K562 (cell line): Measurements from ENCODE around the gene PPM1N. TPM values are rescaled to one million over a fixed set of nuclear protein-coding genes. Genes with fewer than 3 reads are reported as not detected.
A peak's percentile ranks its signal among the peaks of the same experiment; 100 is the strongest.

ENCODE experiments used
- BACH1 ChIP-seq: fragments of 200-800 bp; sonication (Bioruptor generic); IDR thresholded peaks from 2 replicates; pipeline ENCODE4 v1.6.1; 2016; ENCODE audit warnings: missing genetic modification characterization, missing compliant biosample characterization
- BRD9 ChIP-seq: fragments of 450-650 bp; IDR thresholded peaks from 2 replicates; pipeline ENCODE4 v1.6.1; 2018; ENCODE audit warnings: low read depth; ENCODE audit not compliant: partially characterized antibody
- CBFA2T2 ChIP-seq: fragments of 450-650 bp; conservative IDR thresholded peaks from 2 replicates; pipeline ENCODE4 v1.6.1; 2017; ENCODE audit warnings: mild to moderate bottlenecking
- CREB1 ChIP-seq, 2 experiments: sonication (generic) in 1 of 2; formaldehyde crosslinking in 1 of 2; IDR thresholded peaks; 2 replicates each; pipeline versions ENCODE4 v1.6.1 to v1.8.0; 2012 to 2022; ENCODE audit warnings: inconsistent platforms in 1 of 2, mild to moderate bottlenecking in 1 of 2, missing genetic modification reagents in 1 of 2, moderate library complexity in 1 of 2
- FOXA1 ChIP-seq: fragments of 450-650 bp; IDR thresholded peaks from 2 replicates; pipeline ENCODE4 v1.6.1; 2016; ENCODE audit warnings: mild to moderate bottlenecking, borderline replicate concordance
- FUS ChIP-seq: fragments of 200-400 bp; formaldehyde crosslinking; optimal IDR thresholded peaks from 2 replicates; pipeline ENCODE3; 2017; ENCODE audit warnings: low read depth, low read length
- HNRNPLL ChIP-seq: fragments of 200-400 bp; formaldehyde crosslinking; IDR thresholded peaks from 2 replicates; pipeline ENCODE4 v1.6.1; 2017; ENCODE audit warnings: low read length, low read depth, mild to moderate bottlenecking; ENCODE audit not compliant: poor library complexity, severe bottlenecking
- MNT ChIP-seq, 2 experiments: fragments of 450-650 bp; conservative IDR thresholded peaks; 2 replicates each; pipeline ENCODE4 v1.6.1; 2017; ENCODE audit warnings: mild to moderate bottlenecking in 2 of 2, moderate library complexity in 2 of 2
- NFIC ChIP-seq: fragments of 450-650 bp; IDR thresholded peaks from 2 replicates; pipeline ENCODE4 v1.6.1; 2017; ENCODE audit warnings: mild to moderate bottlenecking, inconsistent platforms
- POLR2G ChIP-seq: fragments of 200-400 bp; formaldehyde crosslinking; IDR thresholded peaks from 2 replicates; pipeline ENCODE4 v1.6.1; 2017; ENCODE audit warnings: low read depth, mild to moderate bottlenecking, antibody characterized with exemption, low read length, moderate library complexity
- SIN3B ChIP-seq: fragments of 450-650 bp; IDR thresholded peaks from 2 replicates; pipeline ENCODE4 v1.6.1; 2017; ENCODE audit warnings: low read depth, mild to moderate bottlenecking, moderate library complexity
- SREBF1 ChIP-seq: fragments of 150-350 bp; IDR thresholded peaks from 2 replicates; pipeline ENCODE4 v1.6.1; 2014; ENCODE audit warnings: antibody characterized with exemption, low read depth, low read length, borderline replicate concordance
- SRSF3 ChIP-seq: fragments of 200-400 bp; formaldehyde crosslinking; IDR thresholded peaks from 2 replicates; pipeline ENCODE4 v1.6.1; 2016; ENCODE audit warnings: mild to moderate bottlenecking, low read length, moderate library complexity; ENCODE audit not compliant: insufficient read depth
- TCF15 ChIP-seq: fragments of 250-450 bp; sonication (Bioruptor Pico); IDR thresholded peaks from 2 replicates; pipeline ENCODE4 v1.8.0; 2022; ENCODE audit warnings: moderate library complexity, mild to moderate bottlenecking, inconsistent platforms
- ZC3H11A ChIP-seq: IDR thresholded peaks from 2 replicates; pipeline ENCODE4 v1.6.1; 2012; ENCODE audit warnings: low read depth, low read length, improper control_type of control experiment
- ZKSCAN3 ChIP-seq: fragments of 250-450 bp; sonication (Bioruptor Pico); IDR thresholded peaks from 2 replicates; pipeline ENCODE4 v1.4.0; 2020
- ZNF174 ChIP-seq: fragments of 250-450 bp; sonication (Bioruptor Pico); IDR thresholded peaks from 2 replicates; pipeline ENCODE4 v1.4.0; 2020; ENCODE audit warnings: mild to moderate bottlenecking
- ZNF197 ChIP-seq: fragments of 200-800 bp; sonication (Bioruptor generic); IDR thresholded peaks from 2 replicates; pipeline ENCODE4 v1.6.1; 2016; ENCODE audit warnings: low read depth, missing genetic modification characterization, missing compliant biosample characterization
- polyA plus RNA-seq, 8 experiments: library from polyadenylated mRNA; depleted of rRNA in 4 of 8; stranded (reverse) in 5 of 8; unstranded in 3 of 8; fragments of >200 nt; fragmentation: Nextera tagmentation in 2 of 8; fragmentation: Illumina TruSeq in 1 of 8; extraction: Ambion mirVana in 2 of 8; extraction: Trizol in 1 of 8; gene quantifications; 2 replicates each; pipeline versions ENCODE4 v1.2.1 to v1.2.3, GENCODE V29; 2011 to 2014; ENCODE audit warnings: inconsistent platforms in 1 of 8, missing spikeins in 1 of 8
- total RNA-seq, 7 experiments: library from RNA; depleted of rRNA in 6 of 7; stranded (reverse); fragments of >200 nt in 6 of 7; fragmentation: Illumina TruSeq in 2 of 7; extraction: Trizol in 2 of 7; gene quantifications; 2 replicates each; pipeline versions ENCODE4 v1.2.1 to v1.2.3, GENCODE V29; 2011 to 2021; ENCODE audit warnings: low replicate concordance in 1 of 7
- TF ChIP-seq, protein P1 (sequence below): fragments of 450-650 bp; formaldehyde crosslinking; IDR thresholded peaks from 2 replicates; pipeline ENCODE4 v1.4.0; 2020; ENCODE audit warnings: mild to moderate bottlenecking, moderate library complexity
- TF ChIP-seq, protein P2 (sequence below), 2 experiments: IDR thresholded peaks; 2 replicates each; pipeline ENCODE4 v1.6.1; 2012; ENCODE audit warnings: improper control_type of control experiment in 2 of 2, low read depth in 2 of 2, low read length in 2 of 2, borderline replicate concordance in 1 of 2

PPM1N gene
- total and polyA plus RNA-seq, 9 of the 15 experiments (the other 6 are each of a cell fraction or from before 2014, with no cell fraction given): 4.5 to 15.6 (median 8.7) TPM

DNA sequence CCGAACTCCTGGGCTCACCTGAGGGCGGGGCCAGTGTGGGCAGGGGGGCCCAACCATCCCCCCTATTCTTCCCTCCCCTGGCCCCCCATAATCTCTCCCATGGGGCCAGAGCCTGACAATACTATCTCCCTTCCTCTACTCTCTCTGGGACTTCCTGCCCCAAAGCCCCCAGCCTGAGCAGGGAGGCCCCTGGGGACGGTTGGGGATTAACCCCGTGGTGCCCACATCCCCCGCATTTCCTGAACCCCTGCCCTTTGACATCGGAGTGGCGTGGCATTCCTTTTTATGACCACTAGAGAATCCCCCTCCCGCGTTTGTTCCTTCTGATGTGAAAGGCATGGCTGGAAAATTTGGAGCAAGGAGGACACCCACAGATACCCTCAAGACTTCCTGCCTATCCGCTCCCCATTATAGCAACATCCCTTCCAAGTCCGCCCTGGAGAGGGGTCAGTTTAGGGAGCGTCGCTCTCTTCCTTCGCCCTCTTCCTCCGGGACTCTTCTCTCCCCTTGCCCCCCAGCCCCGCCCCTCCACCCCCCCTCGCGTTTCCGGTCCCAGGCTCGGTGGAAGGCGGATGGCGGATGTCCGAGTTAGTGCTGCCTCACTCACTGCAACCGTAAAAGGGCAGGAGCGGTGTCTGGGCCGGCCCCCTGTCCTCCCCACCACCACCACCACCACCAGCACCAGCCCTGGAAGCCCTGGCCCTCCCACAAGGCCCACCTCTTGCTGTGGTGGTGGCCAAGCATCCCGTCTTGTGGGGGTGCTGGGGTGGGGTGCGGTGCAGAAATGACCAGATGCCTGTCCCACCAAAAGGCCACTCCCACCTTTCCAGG, 10.8 kb downstream of the PPM1N start (continued):
- no peak for TF ChIP-seq TCF15
- TF ChIP-seq MNT (conservative IDR thresholded peaks at IDR 0.05): 0 out of 4 replicates have a peak, but pooled peaks have one; percentile 18 to 31
- peak; percentile 52; the same call in 1 of the 2 replicates for TF ChIP-seq BACH1
- TF ChIP-seq, protein P1, sequence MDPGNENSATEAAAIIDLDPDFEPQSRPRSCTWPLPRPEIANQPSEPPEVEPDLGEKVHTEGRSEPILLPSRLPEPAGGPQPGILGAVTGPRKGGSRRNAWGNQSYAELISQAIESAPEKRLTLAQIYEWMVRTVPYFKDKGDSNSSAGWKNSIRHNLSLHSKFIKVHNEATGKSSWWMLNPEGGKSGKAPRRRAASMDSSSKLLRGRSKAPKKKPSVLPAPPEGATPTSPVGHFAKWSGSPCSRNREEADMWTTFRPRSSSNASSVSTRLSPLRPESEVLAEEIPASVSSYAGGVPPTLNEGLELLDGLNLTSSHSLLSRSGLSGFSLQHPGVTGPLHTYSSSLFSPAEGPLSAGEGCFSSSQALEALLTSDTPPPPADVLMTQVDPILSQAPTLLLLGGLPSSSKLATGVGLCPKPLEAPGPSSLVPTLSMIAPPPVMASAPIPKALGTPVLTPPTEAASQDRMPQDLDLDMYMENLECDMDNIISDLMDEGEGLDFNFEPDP (CRISPR knock-in tag): no peak
- TF ChIP-seq HNRNPLL: no peak
- no peak for TF ChIP-seq CBFA2T2
- 0 out of 2 replicates have a peak, but pooled peaks have one; percentile 16 for TF ChIP-seq SREBF1
- no peak for TF ChIP-seq ZNF197 (CRISPR knock-in tag)
- TF ChIP-seq SIN3B: no peak
- TF ChIP-seq ZNF174 (CRISPR knock-in tag): no peak
- no peak for TF ChIP-seq ZC3H11A
- TF ChIP-seq FUS: no peak
- no peak; the same call in 1 of the 2 replicates for TF ChIP-seq CREB1 (IDR thresholded peaks at IDR 0.05)
- no peak for TF ChIP-seq CREB1 (CRISPR knock-in tag; IDR thresholded peaks at IDR 0.05)
- no peak for TF ChIP-seq SRSF3
- TF ChIP-seq, protein P2, sequence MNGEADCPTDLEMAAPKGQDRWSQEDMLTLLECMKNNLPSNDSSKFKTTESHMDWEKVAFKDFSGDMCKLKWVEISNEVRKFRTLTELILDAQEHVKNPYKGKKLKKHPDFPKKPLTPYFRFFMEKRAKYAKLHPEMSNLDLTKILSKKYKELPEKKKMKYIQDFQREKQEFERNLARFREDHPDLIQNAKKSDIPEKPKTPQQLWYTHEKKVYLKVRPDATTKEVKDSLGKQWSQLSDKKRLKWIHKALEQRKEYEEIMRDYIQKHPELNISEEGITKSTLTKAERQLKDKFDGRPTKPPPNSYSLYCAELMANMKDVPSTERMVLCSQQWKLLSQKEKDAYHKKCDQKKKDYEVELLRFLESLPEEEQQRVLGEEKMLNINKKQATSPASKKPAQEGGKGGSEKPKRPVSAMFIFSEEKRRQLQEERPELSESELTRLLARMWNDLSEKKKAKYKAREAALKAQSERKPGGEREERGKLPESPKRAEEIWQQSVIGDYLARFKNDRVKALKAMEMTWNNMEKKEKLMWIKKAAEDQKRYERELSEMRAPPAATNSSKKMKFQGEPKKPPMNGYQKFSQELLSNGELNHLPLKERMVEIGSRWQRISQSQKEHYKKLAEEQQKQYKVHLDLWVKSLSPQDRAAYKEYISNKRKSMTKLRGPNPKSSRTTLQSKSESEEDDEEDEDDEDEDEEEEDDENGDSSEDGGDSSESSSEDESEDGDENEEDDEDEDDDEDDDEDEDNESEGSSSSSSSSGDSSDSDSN (IDR thresholded peaks at IDR 0.05; ENCODE audit: borderline replicate concordance in 1 of 2, low read depth in 2 of 2, low read length in 2 of 2): no peak
- no peak for TF ChIP-seq ZKSCAN3
- no peak for TF ChIP-seq FOXA1
- peak; percentile 36 for TF ChIP-seq BRD9
- peak; percentile 22; the same call in 1 of the 2 replicates for TF ChIP-seq NFIC
- TF ChIP-seq POLR2G: peak; percentile 79
